Renal pelvis (tissue), 4 donors: ENCODE results near the gene BPI. TPM values are rescaled to one million over a fixed set of nuclear protein-coding genes. Genes with fewer than 3 reads are reported as not detected.
"Not testable (repeated sequence)": the region's sequence is repeated elsewhere in the genome, so short reads cannot be mapped to it uniquely, and the experiment has no call there.

Source experiments
- DNase-seq: peaks from one replicate; pipeline ENCODE4 v3.0.0-alpha.2; 2013
- polyA plus RNA-seq, 3 donors: library from polyadenylated mRNA; unstranded; fragments of 120-200 nt; gene quantifications; one replicate each; pipeline ENCODE4 v1.2.1, GENCODE V29; 2013; ENCODE audit not compliant: insufficient read length in 3 of 3

BPI gene
- polyA plus RNA-seq, 3 donors: 0.28 to 1.5 (median 1.2) TPM

GRCh38 chr20:38304845-38305447 lies 990 bp downstream of the BPI start:
- DNase-seq: no peak

- no peak for DNase-seq
These were observed 1.6 kb downstream of the BPI start for GRCh38 chr20:38305541-38305940.

- DNase-seq: no peak
These were observed 2.4 kb downstream of the BPI start for GRCh38 chr20:38306379-38306778.

GRCh38 chr20:38307371-38308046 lies 3.6 kb downstream of the BPI start:
- no peak for DNase-seq

GRCh38 chr20:38308047-38308438 lies 4.1 kb downstream of the BPI start:
- DNase-seq: no peak

- no peak for DNase-seq
These were observed 4.5 kb downstream of the BPI start for GRCh38 chr20:38308447-38308846.

GRCh38 chr20:38311091-38311490 lies 7.1 kb downstream of the BPI start:
- DNase-seq: no peak

- DNase-seq: no peak
These were observed 7.5 kb downstream of the BPI start for GRCh38 chr20:38311491-38311890.

- no peak for DNase-seq
These were observed 9.7 kb downstream of the BPI start for GRCh38 chr20:38313676-38314075.

- not testable (repeated sequence) for DNase-seq
These were observed 10.4 kb downstream of the BPI start for GRCh38 chr20:38314350-38314749.

- DNase-seq: no peak
These were observed 11.5 kb downstream of the BPI start for GRCh38 chr20:38315290-38315966.

GRCh38 chr20:38316341-38316740 lies 12.4 kb downstream of the BPI start:
- no peak for DNase-seq

- DNase-seq: no peak
These were observed 13.5 kb downstream of the BPI start for GRCh38 chr20:38317422-38317821.

- DNase-seq: no peak
These were observed 16.3 kb downstream of the BPI start for GRCh38 chr20:38320221-38320620.

- DNase-seq: peak; percentile 53
These were observed 18.1 kb downstream of the BPI start for GRCh38 chr20:38321959-38322598.

GRCh38 chr20:38324159-38324558 lies 20.2 kb downstream of the BPI start:
- DNase-seq: no peak

- no peak for DNase-seq
These were observed 21.2 kb downstream of the BPI start for GRCh38 chr20:38325167-38325566.

- no peak for DNase-seq
These were observed 21.9 kb downstream of the BPI start for GRCh38 chr20:38325905-38326304.

- no peak for DNase-seq
These were observed 22.4 kb downstream of the BPI start for GRCh38 chr20:38326309-38326708.

GRCh38 chr20:38330638-38331037 lies 26.7 kb downstream of the BPI start:
- DNase-seq: no peak

GRCh38 chr20:38331245-38331644 lies 27.3 kb downstream of the BPI start:
- no peak for DNase-seq

GRCh38 chr20:38331814-38332213 lies 27.9 kb downstream of the BPI start:
- DNase-seq: no peak

- no peak for DNase-seq
These were observed 30.1 kb downstream of the BPI start for GRCh38 chr20:38334016-38334415.
